Esophagus (tissue), 2 donors: ENCODE data around the gene CDK11A. TPM values are rescaled to one million over a fixed set of nuclear protein-coding genes. Genes with fewer than 3 reads are reported as not detected.
"Not testable (repeated sequence)": the region's sequence is repeated elsewhere in the genome, so short reads cannot be mapped to it uniquely, and the experiment has no call there.

Experiments used
- H3K27ac ChIP-seq, 2 donors: one replicate each; pipeline ENCODE4 v1.5.1; 2013; ENCODE audit warnings: low read depth in 2 of 2, mild to moderate bottlenecking in 2 of 2, inconsistent platforms in 1 of 2, low read length in 1 of 2, moderate library complexity in 1 of 2
- H3K27me3 ChIP-seq, 2 donors: one replicate each; pipeline ENCODE4 v1.6.1; 2013; ENCODE audit warnings: low read length in 2 of 2, control low read depth in 1 of 2, mild to moderate bottlenecking in 1 of 2; ENCODE audit not compliant: insufficient read depth in 2 of 2, control insufficient read depth in 1 of 2
- H3K36me3 ChIP-seq, 2 donors: one replicate each; pipeline ENCODE4 v1.6.1; 2013; ENCODE audit warnings: low read length in 1 of 2; ENCODE audit not compliant: control insufficient read depth in 2 of 2, insufficient read depth in 2 of 2
- H3K4me1 ChIP-seq, 2 donors: one replicate each; pipeline ENCODE4 v1.6.1; 2013; ENCODE audit warnings: low read length in 1 of 2; ENCODE audit not compliant: control insufficient read depth in 2 of 2, insufficient read depth in 2 of 2
- H3K4me3 ChIP-seq, 2 donors: one replicate each; pipeline ENCODE4 v1.5.1; 2013; ENCODE audit warnings: low read length in 2 of 2, mild to moderate bottlenecking in 2 of 2, low read depth in 1 of 2, moderate library complexity in 1 of 2
- H3K9me3 ChIP-seq, 2 donors: one replicate each; pipeline ENCODE4 v1.6.1; 2013; ENCODE audit warnings: mild to moderate bottlenecking in 2 of 2, low read depth in 1 of 2, low read length in 1 of 2, moderate library complexity in 1 of 2; ENCODE audit not compliant: control insufficient read depth in 2 of 2, insufficient read depth in 1 of 2
- WGBS, 2 donors: extraction: QIAGEN DNeasy Blood & Tissue Kit; methylation state at CpG; one replicate each; pipeline ENCODE4 v1.1.7; 2013; 5-methylcytosine and 5-hydroxymethylcytosine counted together
- polyA plus RNA-seq, 2 donors: library from polyadenylated mRNA; stranded (reverse); fragments of 200-250 nt; gene quantifications; one replicate each; pipeline ENCODE4 v1.2.3, GENCODE V29; 2013
- donor health status: healthy with polysubstance abuse.
- donor health status: Bipolar disorder and iron deficiency.

Gene CDK11A
- polyA plus RNA-seq, 2 donors = 15.4 to 56.7 TPM

GRCh38 chr1:1742529-1742928 is 18.4 kb upstream of the CDK11A start:
- peak overlapping the region in 1 of 2 donors; percentile 22 for H3K27ac ChIP-seq
- not testable (repeated sequence) for H3K27me3 ChIP-seq, H3K4me3 ChIP-seq, H3K9me3 ChIP-seq, H3K4me1 ChIP-seq, H3K36me3 ChIP-seq
- 85 to 90% methylated on average over 11 of the region's 11 CpGs for WGBS, 2 donors

- not testable (repeated sequence) for H3K4me1 ChIP-seq, H3K4me3 ChIP-seq, H3K36me3 ChIP-seq, H3K27ac ChIP-seq, H3K9me3 ChIP-seq, H3K27me3 ChIP-seq
- WGBS, 2 donors = 57 to 72% methylated on average over 9 to 12 of the region's 12 CpGs
These were observed 16.9 kb upstream of the CDK11A start for GRCh38 chr1:1741013-1741412.

GRCh38 chr1:1738799-1739337 is 14.7 kb upstream of the CDK11A start:
- not testable (repeated sequence) for H3K9me3 ChIP-seq, H3K36me3 ChIP-seq, H3K4me1 ChIP-seq, H3K4me3 ChIP-seq, H3K27ac ChIP-seq, H3K27me3 ChIP-seq
- WGBS, 2 donors = 80 to 81% methylated on average over 9 to 12 of the region's 22 CpGs

- not testable (repeated sequence) for H3K36me3 ChIP-seq, H3K9me3 ChIP-seq, H3K27me3 ChIP-seq, H3K27ac ChIP-seq, H3K4me3 ChIP-seq, H3K4me1 ChIP-seq
- 88 to 92% methylated on average over 13 to 35 of the region's 44 CpGs for WGBS, 2 donors
These were observed 13.8 kb upstream of the CDK11A start for GRCh38 chr1:1737675-1738590.

GRCh38 chr1:1732381-1732780 is 8.2 kb upstream of the CDK11A start:
- Histone ChIP-seq H3K36me3 (peaks cover 0 to 11% of the 10 kb centered on the region in 2 donors), H3K27me3 (no peaks in the 10 kb centered on the region), H3K27ac (no peak overlapping the region), H3K4me1 (no peaks in the 10 kb centered on the region), H3K9me3 (no peaks in the 10 kb centered on the region), H3K4me3 (no peak overlapping the region)
- WGBS, 2 donors = 89 to 92% methylated on average over 14 to 17 of the region's 17 CpGs

GRCh38 chr1:1730870-1731269 is 6.7 kb upstream of the CDK11A start:
- H3K4me3 ChIP-seq = no peak overlapping the region
- no peaks in the 10 kb centered on the region for H3K27me3 ChIP-seq
- no peak overlapping the region for H3K27ac ChIP-seq
- H3K4me1 ChIP-seq = no peaks in the 10 kb centered on the region
- H3K36me3 ChIP-seq = peaks cover 0 to 10% of the 10 kb centered on the region in 2 donors
- WGBS, 2 donors = 93 to 94% methylated on average over 16 to 17 of the region's 17 CpGs
- H3K9me3 ChIP-seq = no peaks in the 10 kb centered on the region

- H3K27ac ChIP-seq, H3K9me3 ChIP-seq, H3K4me1 ChIP-seq, H3K4me3 ChIP-seq, H3K27me3 ChIP-seq: not testable (repeated sequence)
- peaks cover 0 to 10% of the 10 kb centered on the region in 2 donors for H3K36me3 ChIP-seq
- whole genome bisulfite sequencing, 2 donors = 93 to 100% methylated on average over 3 to 10 of the region's 13 CpGs
These were observed 6.1 kb upstream of the CDK11A start for GRCh38 chr1:1730230-1730629.

GRCh38 chr1:1729116-1729816 is 5.1 kb upstream of the CDK11A start:
- not testable (repeated sequence) for H3K4me1 ChIP-seq, H3K27ac ChIP-seq, H3K27me3 ChIP-seq, H3K4me3 ChIP-seq, H3K9me3 ChIP-seq
- 88 to 90% methylated on average over 12 to 16 of the region's 18 CpGs for WGBS, 2 donors
- peaks cover 0 to 10% of the 10 kb centered on the region in 2 donors for H3K36me3 ChIP-seq

GRCh38 chr1:1728308-1729005 is 4.3 kb upstream of the CDK11A start:
- Histone ChIP-seq H3K36me3 (peaks cover 0 to 10% of the 10 kb centered on the region in 2 donors), H3K27ac (peak overlapping the region in 1 of 2 donors; percentile 70)
- not testable (repeated sequence) for H3K4me1 ChIP-seq, H3K9me3 ChIP-seq, H3K27me3 ChIP-seq, H3K4me3 ChIP-seq
- 46 to 59% methylated on average over 5 to 14 of the region's 14 CpGs for WGBS, 2 donors
